ENCODE results near the gene ANGEL1.

The ANGEL1 gene

GRCh38 chr14:76773956-76774820, 38.5 kb downstream of the ANGEL1 start:
- no peak for TF ChIP-seq CTCF (IDR thresholded peaks at IDR 0.05; ENCODE audit: low read depth, low read length)
- no peak overlapping the region for H3K4me3 ChIP-seq (ENCODE audit: low read depth, low read length)

GRCh38 chr14:76773188-76773885, 39.3 kb downstream of the ANGEL1 start:
- no peak for TF ChIP-seq CTCF (IDR thresholded peaks at IDR 0.05; ENCODE audit: low read depth, low read length)
- no peak overlapping the region for H3K4me3 ChIP-seq (ENCODE audit: low read depth, low read length)

- no peak for TF ChIP-seq CTCF (IDR thresholded peaks at IDR 0.05; ENCODE audit: low read depth, low read length)
- no peak overlapping the region for H3K4me3 ChIP-seq (ENCODE audit: low read depth, low read length)
Observed at GRCh38 chr14:76772300-76773187, 40.1 kb downstream of the ANGEL1 start.

- TF ChIP-seq CTCF (IDR thresholded peaks at IDR 0.05; ENCODE audit: low read depth, low read length) = no peak
- H3K4me3 ChIP-seq (ENCODE audit: low read depth, low read length) = no peak overlapping the region
Observed at GRCh38 chr14:76771437-76771980, 41.2 kb downstream of the ANGEL1 start.

GRCh38 chr14:76770521-76771436, 41.9 kb downstream of the ANGEL1 start:
- TF ChIP-seq CTCF (IDR thresholded peaks at IDR 0.05; ENCODE audit: low read depth, low read length) = no peak

GRCh38 chr14:76769636-76770292, 42.9 kb downstream of the ANGEL1 start:
- no peak for TF ChIP-seq CTCF (IDR thresholded peaks at IDR 0.05; ENCODE audit: low read depth, low read length)
- no peak overlapping the region for H3K4me3 ChIP-seq (ENCODE audit: low read depth, low read length)

More at GRCh38 chr14:76770521-76771436, 41.9 kb downstream of the ANGEL1 start:
- no peak overlapping the region for H3K4me3 ChIP-seq (ENCODE audit: low read depth, low read length)

All from WI38 (cell line).